Trophoblast cell (in vitro differentiated cells and primary cell): Measurements from ENCODE around the gene PYROXD2.

Experiments
- DNase-seq, 2 donors: peaks; one replicate each; pipeline ENCODE4 v3.0.0-alpha.2; 2016
- H2AFZ ChIP-seq: 2 replicates; pipeline ENCODE4 v1.6.1; 2013; ENCODE audit warnings: low read length, moderate library complexity, mild to moderate bottlenecking; ENCODE audit not compliant: insufficient read depth, poor library complexity
- H2AK5ac ChIP-seq: 2 replicates; pipeline ENCODE4 v1.6.1; 2013; ENCODE audit warnings: mild to moderate bottlenecking, low read length
- H2BK120ac ChIP-seq: 2 replicates; pipeline ENCODE4 v1.6.1; 2013; ENCODE audit warnings: low read length, mild to moderate bottlenecking, moderate library complexity; ENCODE audit not compliant: insufficient read depth, poor library complexity
- H2BK12ac ChIP-seq: 2 replicates; pipeline ENCODE4 v1.6.1; 2013; ENCODE audit warnings: mild to moderate bottlenecking, low read length, moderate library complexity
- H2BK5ac ChIP-seq: 2 replicates; pipeline ENCODE4 v1.6.1; 2013; ENCODE audit warnings: low read length, low read depth, moderate library complexity, mild to moderate bottlenecking; ENCODE audit not compliant: poor library complexity
- H3K14ac ChIP-seq: 2 replicates; pipeline ENCODE4 v1.6.1; 2013; ENCODE audit warnings: mild to moderate bottlenecking, low read length
- H3K18ac ChIP-seq: 2 replicates; pipeline ENCODE4 v1.6.1; 2013; ENCODE audit warnings: mild to moderate bottlenecking, low read length
- H3K23ac ChIP-seq: 2 replicates; pipeline ENCODE4 v1.6.1; 2013; ENCODE audit warnings: low read length
- H3K27ac ChIP-seq: 2 replicates; pipeline ENCODE4 v1.5.1; 2013; ENCODE audit warnings: low read depth, mild to moderate bottlenecking, inconsistent platforms, low read length, moderate library complexity
- H3K27me3 ChIP-seq: 2 replicates; pipeline ENCODE4 v1.6.1; 2013; ENCODE audit warnings: inconsistent platforms, mild to moderate bottlenecking, low read length, moderate library complexity; ENCODE audit not compliant: insufficient read depth
- H3K36me3 ChIP-seq, 2 experiments: 1 replicate in 1 of 2; 2 replicates in 1 of 2; pipeline ENCODE4 v1.6.1; 2013; ENCODE audit warnings: low read length in 2 of 2, mild to moderate bottlenecking in 2 of 2, moderate library complexity in 1 of 2; ENCODE audit not compliant: insufficient read depth in 2 of 2, control insufficient read depth in 1 of 2
- H3K4ac ChIP-seq: 2 replicates; pipeline ENCODE4 v1.6.1; 2013; ENCODE audit warnings: low read depth, mild to moderate bottlenecking, low read length, moderate library complexity
- H3K4me1 ChIP-seq, 2 experiments: 1 replicate in 1 of 2; 2 replicates in 1 of 2; pipeline ENCODE4 v1.6.1; 2013; ENCODE audit warnings: low read length in 2 of 2, mild to moderate bottlenecking in 2 of 2, moderate library complexity in 1 of 2; ENCODE audit not compliant: insufficient read depth in 2 of 2, control insufficient read depth in 1 of 2
- H3K4me2 ChIP-seq: 2 replicates; pipeline ENCODE4 v1.6.1; 2013; ENCODE audit warnings: inconsistent platforms, mild to moderate bottlenecking, low read length, moderate library complexity
- H3K4me3 ChIP-seq: 2 replicates; pipeline ENCODE4 v1.5.1; 2013; ENCODE audit warnings: mild to moderate bottlenecking, low read depth, low read length, inconsistent platforms
- H3K79me1 ChIP-seq: one replicate; pipeline ENCODE4 v1.6.1; 2013; ENCODE audit warnings: low read length
- H3K79me2 ChIP-seq: 2 replicates; pipeline ENCODE4 v1.6.1; 2013; ENCODE audit warnings: low read length, mild to moderate bottlenecking; ENCODE audit not compliant: control insufficient read depth, insufficient read depth, poor library complexity
- H3K9ac ChIP-seq: 2 replicates; pipeline ENCODE4 v1.6.1; 2013; ENCODE audit warnings: mild to moderate bottlenecking, low read length
- H3K9me3 ChIP-seq: 2 replicates; pipeline ENCODE4 v1.6.1; 2013; ENCODE audit warnings: low read depth, mild to moderate bottlenecking, control low read depth, inconsistent platforms, low read length; ENCODE audit not compliant: insufficient read depth
- H4K12ac ChIP-seq: 2 replicates; pipeline ENCODE4 v1.6.1; 2013; ENCODE audit warnings: low read depth, mild to moderate bottlenecking, low read length, moderate library complexity
- H4K8ac ChIP-seq: 2 replicates; pipeline ENCODE4 v1.6.1; 2013; ENCODE audit warnings: low read depth, mild to moderate bottlenecking, low read length, moderate library complexity
- H4K91ac ChIP-seq: one replicate; pipeline ENCODE4 v1.6.1; 2013; ENCODE audit warnings: low read depth, mild to moderate bottlenecking, low read length, moderate library complexity
- WGBS: extraction: QIAGEN DNeasy Blood & Tissue Kit; methylation state at CpG from one replicate; pipeline ENCODE4 v1.1.7; 2013; ENCODE audit warnings: missing lambda C conversion rate; ENCODE audit not compliant: insufficient read length, insufficient coverage; ENCODE audit errors: extremely low coverage; 5-methylcytosine and 5-hydroxymethylcytosine counted together

PYROXD2 gene

DNA sequence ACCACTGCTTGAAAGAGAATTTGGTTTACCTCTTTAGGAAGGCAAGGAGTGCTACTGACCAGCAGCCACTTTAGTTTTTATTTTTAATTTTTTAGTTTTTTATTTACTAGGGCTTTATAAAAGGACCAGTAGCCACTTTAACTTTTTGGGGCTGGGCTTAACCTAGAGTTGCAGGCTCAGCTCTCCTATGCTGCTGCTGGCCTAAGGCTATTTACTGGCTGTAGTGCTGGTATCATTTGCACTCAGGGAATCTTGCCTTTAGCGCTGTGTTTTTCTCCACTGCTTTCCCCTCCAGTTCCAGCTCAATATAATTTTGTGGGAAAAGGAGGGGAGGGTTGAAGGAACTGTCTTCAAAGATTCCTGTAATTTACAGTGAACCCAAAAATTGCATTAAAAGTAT, 18.4 kb upstream of the PYROXD2 start:
- no peaks in the 10 kb centered on the region for H3K79me2 ChIP-seq
- H2AK5ac ChIP-seq, result no peak overlapping the region
- H2BK5ac ChIP-seq, result no peak overlapping the region
- no peak overlapping the region for H3K4ac ChIP-seq
- no peaks in the 10 kb centered on the region for H3K79me1 ChIP-seq
- no peaks in the 10 kb centered on the region for H3K27me3 ChIP-seq
- no peak overlapping the region for H2BK120ac ChIP-seq
- no peak overlapping the region for H3K9ac ChIP-seq
- DNase-seq, result peak; percentile 55 to 71
- no peak overlapping the region for H4K8ac ChIP-seq
- H3K36me3 ChIP-seq, result peaks cover 22 to 37% of the 10 kb centered on the region in 2 experiments
- H3K9me3 ChIP-seq, result peaks cover 4% of the 10 kb centered on the region
- H3K4me1 ChIP-seq, result peaks cover 0 to 7% of the 10 kb centered on the region in 2 experiments
- WGBS, result no CpG with 5 or more reads among the region's 1 CpG
- no peak overlapping the region for H3K4me3 ChIP-seq
- H3K27ac ChIP-seq, result no peak overlapping the region
- H2AFZ ChIP-seq, result no peak overlapping the region
- H4K12ac ChIP-seq, result no peak overlapping the region
- H2BK12ac ChIP-seq, result no peak overlapping the region
- no peak overlapping the region for H3K4me2 ChIP-seq
- no peak overlapping the region for H4K91ac ChIP-seq
- no peak overlapping the region for H3K18ac ChIP-seq
- H3K14ac ChIP-seq, result no peak overlapping the region
- no peak overlapping the region for H3K23ac ChIP-seq

DNA sequence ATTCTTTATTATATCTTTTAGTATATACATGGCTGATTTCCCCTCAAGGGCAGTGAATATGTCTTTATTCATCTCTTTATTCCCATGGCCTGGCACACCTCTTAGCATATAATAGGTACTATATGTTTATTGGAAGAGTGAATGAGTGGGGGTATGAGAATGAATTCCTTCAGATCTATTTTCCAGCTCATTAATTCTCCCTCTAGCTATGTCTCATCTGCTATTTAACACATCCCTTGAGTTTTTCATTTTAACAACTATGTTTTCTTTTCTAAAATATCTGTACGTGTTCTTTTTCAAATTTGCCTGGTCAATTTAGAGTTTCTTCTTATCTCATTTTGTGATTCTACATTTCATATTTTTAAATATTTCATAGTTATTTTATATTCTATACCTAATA, 17.3 kb upstream of the PYROXD2 start:
- Histone ChIP-seq H2AK5ac (no peak overlapping the region), H3K23ac (no peak overlapping the region), H3K9me3 (peaks cover 4% of the 10 kb centered on the region), H2BK5ac (no peak overlapping the region), H3K36me3 (peaks cover 23 to 41% of the 10 kb centered on the region in 2 experiments), H3K27ac (no peak overlapping the region), H3K4ac (no peak overlapping the region), H3K9ac (no peak overlapping the region), H3K4me3 (no peak overlapping the region), H2AFZ (no peak overlapping the region), H4K12ac (no peak overlapping the region), H3K14ac (no peak overlapping the region), H3K4me2 (no peak overlapping the region), H2BK12ac (no peak overlapping the region), H3K18ac (no peak overlapping the region), H3K27me3 (no peaks in the 10 kb centered on the region), H3K79me2 (no peaks in the 10 kb centered on the region), H4K8ac (no peak overlapping the region), H3K4me1 (peaks cover 0 to 7% of the 10 kb centered on the region in 2 experiments), H4K91ac (no peak overlapping the region), H3K79me1 (no peaks in the 10 kb centered on the region), H2BK120ac (no peak overlapping the region)
- no peak for DNase-seq
- WGBS, result no CpG with 5 or more reads among the region's 1 CpG

DNA sequence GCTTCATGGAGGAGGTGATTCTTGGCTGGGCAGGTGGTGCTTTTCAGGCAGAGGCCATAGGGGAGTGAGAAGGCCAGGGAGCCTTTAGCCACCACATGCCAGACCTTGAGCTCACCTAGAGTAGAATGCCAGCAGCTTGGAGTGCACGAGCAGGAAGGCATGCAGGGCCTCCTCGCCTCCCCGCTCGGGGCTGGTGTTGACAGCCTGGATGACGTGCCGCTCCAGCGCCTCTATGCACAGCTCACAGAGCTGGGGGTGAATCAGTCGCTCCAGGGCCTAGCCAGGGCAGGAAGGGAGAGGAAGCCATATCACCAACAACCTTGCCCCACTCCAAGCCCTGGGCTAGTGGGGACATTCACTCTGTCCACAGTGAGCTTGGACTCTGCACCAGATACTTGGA, 16.0 kb upstream of the PYROXD2 start:
- peak; percentile 88 to 96 for DNase-seq
- Histone ChIP-seq H3K27ac (no peak overlapping the region), H3K9ac (no peak overlapping the region), H3K79me1 (no peaks in the 10 kb centered on the region), H3K27me3 (no peaks in the 10 kb centered on the region), H3K4me3 (no peak overlapping the region), H3K36me3 (peaks cover 26 to 41% of the 10 kb centered on the region in 2 experiments), H2AK5ac (no peak overlapping the region), H4K91ac (no peak overlapping the region), H3K9me3 (peaks cover 4% of the 10 kb centered on the region), H3K18ac (no peak overlapping the region), H3K4me1 (peaks cover 0 to 7% of the 10 kb centered on the region in 2 experiments), H2BK120ac (no peak overlapping the region), H3K14ac (no peak overlapping the region), H4K12ac (no peak overlapping the region), H3K23ac (no peak overlapping the region), H2BK5ac (no peak overlapping the region), H4K8ac (no peak overlapping the region), H3K4me2 (no peak overlapping the region), H3K4ac (no peak overlapping the region), H2AFZ (no peak overlapping the region), H2BK12ac (no peak overlapping the region), H3K79me2 (no peaks in the 10 kb centered on the region)
- WGBS, result no CpG with 5 or more reads among the region's 8 CpGs

DNA sequence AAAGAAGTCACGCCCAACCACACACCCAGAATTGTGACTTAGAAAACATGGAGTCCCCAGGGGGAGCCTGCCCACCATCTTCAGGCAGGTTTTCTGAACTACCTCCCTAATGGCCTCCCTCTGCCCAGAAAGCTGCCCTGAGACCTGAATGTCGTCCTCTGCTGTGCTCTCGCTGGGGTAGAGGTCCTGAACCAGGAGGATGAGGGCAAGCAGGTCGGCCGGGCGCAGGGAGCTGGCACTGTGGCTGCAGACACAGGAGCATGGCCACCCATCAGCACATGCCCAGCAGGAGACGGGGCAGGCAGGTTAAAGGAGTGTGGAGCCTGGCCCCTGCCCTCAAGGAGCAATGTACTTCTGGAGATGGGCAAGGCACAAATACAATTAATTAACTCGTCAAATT, 15.4 kb upstream of the PYROXD2 start:
- no peak overlapping the region for H3K14ac ChIP-seq
- no peaks in the 10 kb centered on the region for H3K79me2 ChIP-seq
- no peak overlapping the region for H3K9ac ChIP-seq
- H2AFZ ChIP-seq, result no peak overlapping the region
- no peaks in the 10 kb centered on the region for H3K27me3 ChIP-seq
- no peak for DNase-seq
- no peaks in the 10 kb centered on the region for H3K79me1 ChIP-seq
- H3K36me3 ChIP-seq, result peaks cover 24 to 37% of the 10 kb centered on the region in 2 experiments
- peaks cover 0 to 7% of the 10 kb centered on the region in 2 experiments for H3K4me1 ChIP-seq
- no peak overlapping the region for H3K23ac ChIP-seq
- H4K12ac ChIP-seq, result no peak overlapping the region
- H3K27ac ChIP-seq, result no peak overlapping the region
- no peak overlapping the region for H3K18ac ChIP-seq
- H2BK12ac ChIP-seq, result no peak overlapping the region
- H3K4ac ChIP-seq, result no peak overlapping the region
- H4K8ac ChIP-seq, result no peak overlapping the region
- no peak overlapping the region for H3K4me2 ChIP-seq
- no peak overlapping the region for H2AK5ac ChIP-seq
- peaks cover 4% of the 10 kb centered on the region for H3K9me3 ChIP-seq
- no peak overlapping the region for H3K4me3 ChIP-seq
- no peak overlapping the region for H4K91ac ChIP-seq
- no peak overlapping the region for H2BK5ac ChIP-seq
- no CpG with 5 or more reads among the region's 8 CpGs for WGBS
- no peak overlapping the region for H2BK120ac ChIP-seq
